GM23338 (cell line): ENCODE data around the gene FOXA1. TPM values are rescaled to one million over a fixed set of nuclear protein-coding genes. Genes with fewer than 3 reads are reported as not detected.

Experiments used
- ATAC-seq: fragments of 200-7000 bp; cut with Tn5 transposase; 3 replicates; pipeline ENCODE4 v1.9.1; 2020
- DNase-seq: peaks from one replicate; pipeline ENCODE4 v3.0.0-alpha.2; 2015; ENCODE audit warnings: low spot score
- H2AFZ ChIP-seq: fragments of 200-600 bp; sonication (generic); 2 replicates; pipeline ENCODE4 v1.8.0; 2016; ENCODE audit warnings: antibody characterized with exemption, mild to moderate bottlenecking, moderate library complexity
- H3F3A ChIP-seq: fragments of 200-600 bp; sonication (generic); replicated peaks from 2 replicates; pipeline ENCODE4 v1.8.0; 2017; ENCODE audit warnings: antibody characterized with exemption, mixed run types, low read depth
- H3K27ac ChIP-seq: fragments of 200-600 bp; sonication (generic); 2 replicates; pipeline ENCODE4 v1.6.1; 2016; ENCODE audit warnings: low read depth
- H3K27me3 ChIP-seq: fragments of 200-600 bp; sonication (generic); 2 replicates; pipeline ENCODE4 v1.8.0; 2016; ENCODE audit warnings: mild to moderate bottlenecking, mixed run types, moderate library complexity; ENCODE audit not compliant: insufficient read depth
- H3K36me3 ChIP-seq: fragments of 200-600 bp; sonication (generic); 2 replicates; pipeline ENCODE4 v1.8.0; 2016; ENCODE audit warnings: mild to moderate bottlenecking; ENCODE audit not compliant: insufficient read depth
- H3K4me1 ChIP-seq: fragments of 200-600 bp; sonication (generic); 2 replicates; pipeline ENCODE4 v1.8.0; 2016; ENCODE audit warnings: mild to moderate bottlenecking, moderate library complexity; ENCODE audit not compliant: insufficient read depth
- H3K4me2 ChIP-seq: fragments of 200-600 bp; sonication (generic); 2 replicates; pipeline ENCODE4 v1.7.1; 2017; ENCODE audit warnings: mixed run types
- H3K4me3 ChIP-seq: fragments of 200-600 bp; sonication (generic); 2 replicates; pipeline ENCODE4 v1.6.1; 2016; ENCODE audit warnings: mixed run types
- H3K79me2 ChIP-seq: fragments of 200-600 bp; sonication (generic); replicated peaks from 2 replicates; pipeline ENCODE4 v1.8.0; 2017; ENCODE audit warnings: mild to moderate bottlenecking; ENCODE audit not compliant: insufficient read depth
- H3K9me2 ChIP-seq: fragments of 200-600 bp; sonication (generic); 2 replicates; pipeline ENCODE4 v1.8.0; 2017; ENCODE audit not compliant: insufficient read depth
- H4K20me1 ChIP-seq: fragments of 200-600 bp; sonication (generic); replicated peaks from 2 replicates; pipeline ENCODE4 v1.8.0; 2017; ENCODE audit warnings: mild to moderate bottlenecking; ENCODE audit not compliant: insufficient read depth
- H3K27ac Mint-ChIP-seq: 2 replicates; pipeline ENCODE4 v1.8.0; 2020; ENCODE audit warnings: inconsistent platforms, mild to moderate bottlenecking, moderate library complexity, mixed read lengths
- H3K27me3 Mint-ChIP-seq: 3 replicates; pipeline ENCODE4 v1.8.0; 2022; ENCODE audit warnings: low read depth, mild to moderate bottlenecking, moderate library complexity, mixed read lengths, inconsistent platforms; ENCODE audit not compliant: insufficient read depth, poor library complexity
- H3K36me3 Mint-ChIP-seq: 3 replicates; pipeline ENCODE4 v1.8.0; 2021; ENCODE audit warnings: low read depth, mild to moderate bottlenecking, inconsistent platforms, moderate library complexity, mixed read lengths
- H3K4me1 Mint-ChIP-seq: 3 replicates; pipeline ENCODE4 v1.8.0; 2020; ENCODE audit warnings: mild to moderate bottlenecking, inconsistent platforms, mixed read lengths
- H3K4me3 Mint-ChIP-seq: 3 replicates; pipeline ENCODE4 v1.8.0; 2021; ENCODE audit warnings: moderate library complexity, mild to moderate bottlenecking, inconsistent platforms, mixed read lengths
- H3K9me3 Mint-ChIP-seq: 3 replicates; pipeline ENCODE4 v1.8.0; 2020; ENCODE audit warnings: moderate library complexity, mild to moderate bottlenecking, inconsistent platforms, mixed read lengths
- CREB1 ChIP-seq: fragments of 250-450 bp; sonication (Bioruptor Pico); IDR thresholded peaks from 2 replicates; pipeline ENCODE4 v1.5.0; 2020; ENCODE audit warnings: low read depth, mild to moderate bottlenecking, moderate library complexity
- CTCF ChIP-seq, 2 experiments: fragments of 200-600 bp in 1 of 2; sonication (generic) in 1 of 2; conservative IDR thresholded peaks; 2 replicates each; pipeline versions ENCODE4 v1.5.1 to v1.6.1; 2016 to 2017; ENCODE audit warnings: antibody characterized with exemption in 2 of 2, low read depth in 2 of 2, mild to moderate bottlenecking in 2 of 2, moderate library complexity in 1 of 2
- ETS1 ChIP-seq: IDR thresholded peaks from 2 replicates; pipeline ENCODE4 v1.6.1; 2016; ENCODE audit warnings: antibody characterized with exemption
- EZH2 ChIP-seq: fragments of 200-600 bp; sonication (generic); IDR thresholded peaks from one replicate; pipeline ENCODE4 v1.8.0; 2017; ENCODE audit warnings: antibody characterized with exemption, mild to moderate bottlenecking, low read depth; ENCODE audit not compliant: unreplicated experiment
- EZH2phosphoT487 ChIP-seq: fragments of 200-600 bp; sonication (generic); IDR thresholded peaks from one replicate; pipeline ENCODE4 v1.8.1; 2018; ENCODE audit warnings: antibody characterized with exemption; ENCODE audit not compliant: unreplicated experiment
- JUNB ChIP-seq: IDR thresholded peaks from one replicate; pipeline ENCODE4 v1.6.1; 2016; ENCODE audit warnings: antibody characterized with exemption; ENCODE audit not compliant: unreplicated experiment
- NANOG ChIP-seq: IDR thresholded peaks from 2 replicates; pipeline ENCODE4 v1.6.1; 2016; ENCODE audit warnings: antibody characterized with exemption, borderline replicate concordance
- POLR2AphosphoS5 ChIP-seq: IDR thresholded peaks from 2 replicates; pipeline ENCODE4 v1.6.1; 2016; ENCODE audit warnings: antibody characterized with exemption, low read depth
- REST ChIP-seq: IDR thresholded peaks from one replicate; pipeline ENCODE4 v1.6.1; 2018; ENCODE audit warnings: antibody characterized with exemption; ENCODE audit not compliant: unreplicated experiment
- STAT1 ChIP-seq: IDR thresholded peaks from one replicate; pipeline ENCODE4 v1.6.1; 2016; ENCODE audit warnings: antibody characterized with exemption; ENCODE audit not compliant: unreplicated experiment
- ZNF114 ChIP-seq: fragments of 250-450 bp; sonication (Bioruptor Pico); IDR thresholded peaks from 2 replicates; pipeline ENCODE4 v1.5.0; 2020; ENCODE audit warnings: mild to moderate bottlenecking, moderate library complexity
- ZNF331 ChIP-seq: fragments of 250-450 bp; sonication (Bioruptor Pico); IDR thresholded peaks from 2 replicates; pipeline ENCODE4 v1.5.0; 2020; ENCODE audit warnings: low read depth, mild to moderate bottlenecking, moderate library complexity
- polyA plus RNA-seq: library from polyadenylated mRNA; unstranded; fragments of >200 nt; fragmentation: Nextera tagmentation; extraction: Ambion mirVana; gene quantifications from 2 replicates; pipeline ENCODE4 v1.2.1, GENCODE V29; 2016
- total RNA-seq: library from RNA; depleted of rRNA; stranded (reverse); fragments of >200 nt; shearing (Covaris generic); gene quantifications from 2 replicates; pipeline ENCODE4 v1.2.3, GENCODE V29; 2014
- TF ChIP-seq, protein P1 (sequence below): fragments of 250-450 bp; sonication (Bioruptor Pico); IDR thresholded peaks from 2 replicates; pipeline ENCODE4 v1.5.0; 2020; ENCODE audit warnings: mild to moderate bottlenecking, moderate library complexity

Gene FOXA1
- total and polyA plus RNA-seq, 2 experiments from 2014 or later, result not detected

DNA sequence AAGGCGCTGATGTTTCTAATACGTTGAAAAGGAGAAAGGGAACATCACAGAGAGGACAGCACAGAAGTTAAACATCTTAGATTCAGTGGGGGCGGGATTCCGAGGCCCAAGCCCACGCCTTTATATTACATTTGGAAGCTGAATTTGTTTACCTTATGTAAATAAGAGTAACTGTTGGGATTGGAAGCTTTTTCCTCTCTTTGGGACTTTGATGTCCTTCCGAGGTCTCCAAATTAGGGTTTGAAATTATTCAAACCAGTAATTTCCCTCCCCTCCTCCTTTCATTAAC is 6.4 kb downstream of the FOXA1 start:
- peaks cover 97% of the 10 kb centered on the region for H3K27me3 Mint-ChIP-seq

More for the DNA sequence above, 6.4 kb downstream of the FOXA1 start:
- no peaks in the 10 kb centered on the region for H3K36me3 Mint-ChIP-seq
- H3K79me2 ChIP-seq, result no peaks in the 10 kb centered on the region
- H4K20me1 ChIP-seq, result peaks cover 25% of the 10 kb centered on the region
- no peak overlapping the region for H3K27ac ChIP-seq
- peak overlapping the region; percentile 75 for H3K4me3 ChIP-seq
- H3K4me2 ChIP-seq, result peak overlapping the region; percentile 93
- peak overlapping the region; percentile 73 for H3K4me3 Mint-ChIP-seq
- ATAC-seq, result no peak
- H2AFZ ChIP-seq, result no peak overlapping the region; the same call in 1 of the 2 replicates
- no peaks in the 10 kb centered on the region for H3K9me2 ChIP-seq
- DNase-seq, result peak; percentile 62
- no peak overlapping the region for H3K27ac Mint-ChIP-seq
- no peak for TF ChIP-seq CTCF (conservative IDR thresholded peaks at IDR 0.05; ENCODE audit: low read depth in 2 of 2)
- TF ChIP-seq ZNF114, result no peak
- no peak for TF ChIP-seq POLR2AphosphoS5
- no peak for TF ChIP-seq EZH2phosphoT487
- TF ChIP-seq, protein P1, sequence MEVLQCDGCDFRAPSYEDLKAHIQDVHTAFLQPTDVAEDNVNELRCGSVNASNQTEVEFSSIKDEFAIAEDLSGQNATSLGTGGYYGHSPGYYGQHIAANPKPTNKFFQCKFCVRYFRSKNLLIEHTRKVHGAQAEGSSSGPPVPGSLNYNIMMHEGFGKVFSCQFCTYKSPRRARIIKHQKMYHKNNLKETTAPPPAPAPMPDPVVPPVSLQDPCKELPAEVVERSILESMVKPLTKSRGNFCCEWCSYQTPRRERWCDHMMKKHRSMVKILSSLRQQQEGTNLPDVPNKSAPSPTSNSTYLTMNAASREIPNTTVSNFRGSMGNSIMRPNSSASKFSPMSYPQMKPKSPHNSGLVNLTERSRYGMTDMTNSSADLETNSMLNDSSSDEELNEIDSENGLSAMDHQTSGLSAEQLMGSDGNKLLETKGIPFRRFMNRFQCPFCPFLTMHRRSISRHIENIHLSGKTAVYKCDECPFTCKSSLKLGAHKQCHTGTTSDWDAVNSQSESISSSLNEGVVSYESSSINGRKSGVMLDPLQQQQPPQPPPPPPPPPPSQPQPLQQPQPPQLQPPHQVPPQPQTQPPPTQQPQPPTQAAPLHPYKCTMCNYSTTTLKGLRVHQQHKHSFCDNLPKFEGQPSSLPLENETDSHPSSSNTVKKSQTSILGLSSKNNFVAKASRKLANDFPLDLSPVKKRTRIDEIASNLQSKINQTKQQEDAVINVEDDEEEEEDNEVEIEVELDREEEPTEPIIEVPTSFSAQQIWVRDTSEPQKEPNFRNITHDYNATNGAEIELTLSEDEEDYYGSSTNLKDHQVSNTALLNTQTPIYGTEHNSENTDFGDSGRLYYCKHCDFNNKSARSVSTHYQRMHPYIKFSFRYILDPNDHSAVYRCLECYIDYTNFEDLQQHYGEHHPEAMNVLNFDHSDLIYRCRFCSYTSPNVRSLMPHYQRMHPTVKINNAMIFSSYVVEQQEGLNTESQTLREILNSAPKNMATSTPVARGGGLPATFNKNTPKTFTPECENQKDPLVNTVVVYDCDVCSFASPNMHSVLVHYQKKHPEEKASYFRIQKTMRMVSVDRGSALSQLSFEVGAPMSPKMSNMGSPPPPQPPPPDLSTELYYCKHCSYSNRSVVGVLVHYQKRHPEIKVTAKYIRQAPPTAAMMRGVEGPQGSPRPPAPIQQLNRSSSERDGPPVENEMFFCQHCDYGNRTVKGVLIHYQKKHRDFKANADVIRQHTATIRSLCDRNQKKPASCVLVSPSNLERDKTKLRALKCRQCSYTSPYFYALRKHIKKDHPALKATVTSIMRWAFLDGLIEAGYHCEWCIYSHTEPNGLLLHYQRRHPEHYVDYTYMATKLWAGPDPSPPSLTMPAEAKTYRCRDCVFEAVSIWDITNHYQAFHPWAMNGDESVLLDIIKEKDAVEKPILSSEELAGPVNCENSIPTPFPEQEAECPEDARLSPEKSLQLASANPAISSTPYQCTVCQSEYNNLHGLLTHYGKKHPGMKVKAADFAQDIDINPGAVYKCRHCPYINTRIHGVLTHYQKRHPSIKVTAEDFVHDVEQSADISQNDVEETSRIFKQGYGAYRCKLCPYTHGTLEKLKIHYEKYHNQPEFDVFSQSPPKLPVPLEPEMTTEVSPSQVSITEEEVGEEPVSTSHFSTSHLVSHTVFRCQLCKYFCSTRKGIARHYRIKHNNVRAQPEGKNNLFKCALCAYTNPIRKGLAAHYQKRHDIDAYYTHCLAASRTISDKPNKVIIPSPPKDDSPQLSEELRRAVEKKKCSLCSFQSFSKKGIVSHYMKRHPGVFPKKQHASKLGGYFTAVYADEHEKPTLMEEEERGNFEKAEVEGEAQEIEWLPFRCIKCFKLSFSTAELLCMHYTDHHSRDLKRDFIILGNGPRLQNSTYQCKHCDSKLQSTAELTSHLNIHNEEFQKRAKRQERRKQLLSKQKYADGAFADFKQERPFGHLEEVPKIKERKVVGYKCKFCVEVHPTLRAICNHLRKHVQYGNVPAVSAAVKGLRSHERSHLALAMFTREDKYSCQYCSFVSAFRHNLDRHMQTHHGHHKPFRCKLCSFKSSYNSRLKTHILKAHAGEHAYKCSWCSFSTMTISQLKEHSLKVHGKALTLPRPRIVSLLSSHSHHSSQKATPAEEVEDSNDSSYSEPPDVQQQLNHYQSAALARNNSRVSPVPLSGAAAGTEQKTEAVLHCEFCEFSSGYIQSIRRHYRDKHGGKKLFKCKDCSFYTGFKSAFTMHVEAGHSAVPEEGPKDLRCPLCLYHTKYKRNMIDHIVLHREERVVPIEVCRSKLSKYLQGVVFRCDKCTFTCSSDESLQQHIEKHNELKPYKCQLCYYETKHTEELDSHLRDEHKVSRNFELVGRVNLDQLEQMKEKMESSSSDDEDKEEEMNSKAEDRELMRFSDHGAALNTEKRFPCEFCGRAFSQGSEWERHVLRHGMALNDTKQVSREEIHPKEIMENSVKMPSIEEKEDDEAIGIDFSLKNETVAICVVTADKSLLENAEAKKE, result no peak
- TF ChIP-seq JUNB, result no peak
- no peak for TF ChIP-seq REST
- no peak for TF ChIP-seq ETS1
- no peak for TF ChIP-seq EZH2
- TF ChIP-seq STAT1, result no peak
- TF ChIP-seq ZNF331, result no peak
- no peak for TF ChIP-seq NANOG
- no peak for TF ChIP-seq CREB1 (CRISPR knock-in tag)
- peaks cover 68% of the 10 kb centered on the region for H3K4me1 ChIP-seq
- no peaks in the 10 kb centered on the region; the same call in 2 of the 3 replicates for H3K9me3 Mint-ChIP-seq
- peaks cover 100% of the 10 kb centered on the region for H3K27me3 ChIP-seq
- H3F3A ChIP-seq, result peaks cover 6% of the 10 kb centered on the region
- H3K4me1 Mint-ChIP-seq, result peaks cover 58% of the 10 kb centered on the region
- H3K36me3 ChIP-seq, result no peaks in the 10 kb centered on the region
